ENCODE measurements around the gene CCNI2.

DNA sequence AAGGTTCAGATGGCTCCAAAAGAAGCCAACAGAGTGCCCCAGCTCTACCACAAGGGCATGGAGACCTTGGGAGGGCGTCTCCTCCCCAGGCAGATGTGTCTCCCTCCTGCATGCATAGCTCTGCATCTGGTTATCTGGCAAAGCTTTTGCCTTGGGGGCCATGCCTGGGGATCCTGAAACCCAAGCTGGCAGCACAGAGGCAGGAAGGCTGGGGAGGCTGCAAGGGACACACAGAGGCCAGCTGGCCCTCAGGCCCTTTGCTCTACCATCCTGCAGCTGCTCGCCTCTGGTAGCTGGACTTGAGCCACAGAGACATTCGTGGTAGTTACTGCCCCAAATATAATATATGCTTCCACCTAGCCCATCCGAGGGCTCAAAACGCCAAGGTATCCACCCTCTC, 25.9 kb downstream of the CCNI2 start:
- TF ChIP-seq, protein P1, sequence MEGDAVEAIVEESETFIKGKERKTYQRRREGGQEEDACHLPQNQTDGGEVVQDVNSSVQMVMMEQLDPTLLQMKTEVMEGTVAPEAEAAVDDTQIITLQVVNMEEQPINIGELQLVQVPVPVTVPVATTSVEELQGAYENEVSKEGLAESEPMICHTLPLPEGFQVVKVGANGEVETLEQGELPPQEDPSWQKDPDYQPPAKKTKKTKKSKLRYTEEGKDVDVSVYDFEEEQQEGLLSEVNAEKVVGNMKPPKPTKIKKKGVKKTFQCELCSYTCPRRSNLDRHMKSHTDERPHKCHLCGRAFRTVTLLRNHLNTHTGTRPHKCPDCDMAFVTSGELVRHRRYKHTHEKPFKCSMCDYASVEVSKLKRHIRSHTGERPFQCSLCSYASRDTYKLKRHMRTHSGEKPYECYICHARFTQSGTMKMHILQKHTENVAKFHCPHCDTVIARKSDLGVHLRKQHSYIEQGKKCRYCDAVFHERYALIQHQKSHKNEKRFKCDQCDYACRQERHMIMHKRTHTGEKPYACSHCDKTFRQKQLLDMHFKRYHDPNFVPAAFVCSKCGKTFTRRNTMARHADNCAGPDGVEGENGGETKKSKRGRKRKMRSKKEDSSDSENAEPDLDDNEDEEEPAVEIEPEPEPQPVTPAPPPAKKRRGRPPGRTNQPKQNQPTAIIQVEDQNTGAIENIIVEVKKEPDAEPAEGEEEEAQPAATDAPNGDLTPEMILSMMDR (IDR thresholded peaks at IDR 0.05 in 2 of 3, conservative IDR thresholded peaks at IDR 0.05 in 1 of 3; ENCODE audit: borderline replicate concordance in 1 of 3, insufficient read depth in 1 of 3, low read depth in 2 of 3, low read length in 2 of 3) = no peak
- TF ChIP-seq POLR2A (IDR thresholded peaks at IDR 0.05; ENCODE audit: borderline replicate concordance, extremely low read depth, insufficient read depth, insufficient read length) (no peak), RAD21 (IDR thresholded peaks at IDR 0.05; ENCODE audit: low read depth) (no peak), POLR2AphosphoS5 (IDR thresholded peaks at IDR 0.05; ENCODE audit: low read depth, low read length) (no peak), JUND (IDR thresholded peaks at IDR 0.05) (no peak)
